Middle frontal gyrus (tissue), 1 donor: ENCODE measurements around the gene TMEM247.

ENCODE experiments used
- DNase-seq: peaks from one replicate; pipeline ENCODE4 v3.0.0-alpha.2; 2015; ENCODE audit warnings: low spot score; ENCODE audit errors: extremely low spot score

Gene TMEM247

DNA sequence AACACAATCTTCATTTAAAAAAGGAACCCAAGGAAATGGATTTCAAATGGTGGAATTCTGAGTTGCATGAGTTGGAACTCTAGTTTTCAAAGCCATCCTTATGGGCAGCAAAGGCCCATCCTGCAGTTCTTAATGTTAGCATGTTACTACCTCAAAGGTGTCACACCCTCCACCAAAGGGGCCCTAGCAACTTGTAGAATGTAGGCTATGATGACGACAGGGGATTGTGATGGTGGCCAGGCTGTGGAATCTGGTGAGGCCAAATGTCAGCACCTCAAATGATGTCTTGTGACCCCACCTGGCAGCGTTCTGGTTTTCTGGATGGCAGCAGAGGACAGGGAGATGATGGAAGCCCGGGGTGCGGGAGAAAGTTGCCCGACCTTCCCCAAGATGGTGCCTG lies at the start of gene TMEM247:
Gene TMEM247 (plus strand): TSS at position 301 of the 400 bp plus-strand sequence.
- DNase-seq, result no peak

DNA sequence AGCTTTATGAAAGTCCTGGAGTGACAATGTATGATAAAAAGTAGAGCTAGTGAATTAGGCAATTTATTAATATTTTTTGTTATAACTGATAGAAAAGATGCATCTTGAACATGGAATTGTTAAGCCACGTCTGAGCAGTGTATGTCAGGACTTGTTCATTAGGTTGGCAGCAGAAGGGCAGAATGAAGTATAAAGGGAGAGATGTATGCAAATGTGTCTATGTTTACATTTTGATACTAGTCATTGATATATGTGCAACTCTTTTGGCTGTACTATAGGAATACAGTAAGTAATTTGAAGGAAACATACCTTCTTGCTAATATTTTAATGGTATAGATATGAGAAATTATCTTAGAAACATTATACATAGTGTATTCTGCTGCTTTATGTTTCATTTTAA lies 49.0 kb upstream of the TMEM247 start:
- no peak for DNase-seq

DNA sequence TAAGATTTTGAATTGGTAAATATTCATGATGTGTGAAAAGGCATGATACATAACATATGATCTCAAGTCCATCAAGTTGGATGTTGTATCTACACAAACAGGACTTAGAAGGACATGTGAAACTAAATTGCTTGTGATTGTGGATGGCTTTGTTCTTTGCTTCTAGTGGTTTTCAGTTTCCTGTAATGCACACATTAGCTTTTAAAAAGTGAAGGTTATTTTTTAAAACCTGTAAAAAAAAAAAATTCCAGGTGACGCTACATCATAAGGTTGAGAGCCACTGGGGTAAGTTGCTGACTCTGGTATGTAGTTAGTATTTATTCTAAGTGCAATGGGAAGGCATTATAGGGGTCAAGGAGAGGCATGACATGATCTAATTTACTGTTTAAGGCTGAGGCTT lies 48.4 kb upstream of the TMEM247 start:
- no peak for DNase-seq

DNA sequence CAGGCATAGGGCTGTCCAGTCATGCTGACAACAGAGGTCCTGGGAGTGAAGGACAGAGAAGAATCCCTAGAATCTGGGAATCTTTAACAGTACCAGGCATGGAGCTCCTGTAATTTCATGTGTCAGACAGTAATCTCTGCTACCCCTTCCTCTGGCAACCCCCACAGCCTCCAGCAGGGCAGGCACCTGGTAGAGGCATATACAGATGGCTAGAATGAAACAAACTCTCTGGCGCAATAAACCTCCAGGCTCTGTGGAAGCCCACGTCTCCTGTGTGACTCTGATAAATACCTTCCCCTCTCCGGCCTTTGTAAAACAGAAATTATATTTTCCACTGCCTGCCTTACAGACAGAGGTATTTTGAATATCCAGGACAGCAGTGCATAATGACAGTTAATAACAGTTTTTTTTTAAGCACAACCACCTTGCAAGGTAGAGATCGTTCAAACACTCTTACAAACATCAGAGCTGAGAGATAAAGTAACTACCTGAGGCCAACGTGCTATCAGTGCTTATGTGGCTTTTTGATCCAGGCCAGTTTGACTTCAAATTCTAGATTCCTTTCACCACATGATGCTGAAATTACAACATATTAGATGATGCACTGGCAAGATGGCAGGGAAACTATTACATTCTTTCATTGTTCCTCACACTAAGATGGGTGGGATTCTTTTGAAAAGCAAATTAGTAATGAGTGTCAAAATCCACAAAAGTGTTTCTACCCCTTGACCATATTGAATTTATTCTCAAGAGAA lies 47.7 kb upstream of the TMEM247 start:
- no peak for DNase-seq

DNA sequence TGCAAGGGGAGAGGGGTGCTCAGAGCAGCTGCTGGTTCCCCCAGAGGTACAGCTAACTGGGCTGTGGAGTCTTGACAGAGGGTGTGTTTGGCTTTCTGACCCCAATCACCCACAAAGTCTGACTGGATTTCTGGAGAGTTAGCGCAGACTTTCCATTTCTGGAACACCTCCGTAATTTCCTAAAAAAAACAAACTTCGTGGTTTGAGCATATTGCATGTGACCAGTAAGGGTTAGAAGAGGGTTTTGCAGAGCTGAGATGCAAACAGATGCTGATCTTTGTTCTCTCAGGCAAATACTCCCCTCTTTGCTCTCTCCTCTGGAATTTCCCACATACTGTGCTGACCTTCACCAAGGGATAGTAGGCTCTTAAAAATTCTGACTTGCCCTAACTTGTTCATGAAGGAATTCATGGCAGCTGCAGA lies 44.5 kb upstream of the TMEM247 start:
- DNase-seq, result no peak

DNA sequence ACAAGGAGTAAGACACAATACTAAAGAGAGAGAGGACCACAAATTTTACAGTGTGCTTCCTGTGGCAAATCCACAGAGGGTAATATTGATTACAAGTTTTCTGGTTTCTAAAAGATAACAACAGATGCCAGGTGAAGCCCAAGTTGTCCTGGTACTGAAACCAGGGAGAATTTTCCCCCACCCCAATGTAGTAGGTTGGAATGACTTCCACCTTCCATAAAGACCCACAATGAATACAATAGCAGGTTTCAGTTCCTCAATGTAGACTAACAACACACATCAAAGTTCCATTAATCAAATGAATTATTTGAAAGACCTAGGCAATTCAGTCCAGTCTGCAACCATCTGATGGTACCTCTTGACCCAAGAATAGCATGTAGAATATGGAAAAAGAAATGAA lies 44.0 kb upstream of the TMEM247 start:
- no peak for DNase-seq

DNA sequence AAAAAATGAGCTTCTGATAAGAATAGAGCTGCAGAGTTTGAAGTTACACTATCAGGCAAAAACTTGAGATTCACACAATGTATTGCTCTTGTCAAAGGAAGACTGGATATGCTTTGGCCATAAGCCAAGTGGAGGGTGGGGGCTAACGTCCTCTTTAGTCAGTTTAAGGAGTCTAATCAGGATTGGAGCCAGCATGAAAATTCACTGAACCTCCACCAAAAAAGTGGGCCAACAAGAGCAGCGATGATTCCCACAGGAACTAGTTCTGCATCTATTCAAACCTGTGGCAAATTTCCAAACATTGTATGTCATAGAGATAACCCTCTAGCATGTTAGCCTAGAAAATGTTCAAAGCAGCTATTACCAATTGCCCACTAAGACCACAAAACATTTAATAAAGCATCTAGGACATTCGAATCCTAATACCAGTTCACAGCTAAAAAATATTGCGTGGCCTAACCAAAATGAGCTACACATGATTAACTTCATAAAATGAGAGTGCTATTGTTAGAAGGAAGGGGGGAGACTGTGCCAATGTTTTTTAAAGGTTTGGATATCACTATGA lies 43.5 kb upstream of the TMEM247 start:
- DNase-seq, result no peak

DNA sequence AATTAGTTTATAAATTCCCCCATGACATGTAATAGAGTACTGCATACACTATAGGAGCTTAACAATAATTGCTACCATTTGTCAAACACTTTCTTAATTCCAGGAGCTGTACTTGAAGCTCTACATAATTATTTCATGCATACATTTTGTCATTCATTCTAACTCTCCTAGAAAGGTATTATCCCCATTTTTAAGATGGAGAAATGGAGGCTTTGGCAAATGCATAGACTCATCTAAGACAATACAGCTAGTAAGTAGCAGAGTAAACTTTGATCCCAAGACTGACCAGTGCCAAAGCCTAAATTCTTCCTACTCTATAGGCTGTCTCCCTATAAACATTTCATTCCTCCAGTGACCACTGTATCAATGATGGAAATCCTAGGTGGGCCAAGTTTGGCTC lies 42.6 kb upstream of the TMEM247 start:
- DNase-seq, result no peak

DNA sequence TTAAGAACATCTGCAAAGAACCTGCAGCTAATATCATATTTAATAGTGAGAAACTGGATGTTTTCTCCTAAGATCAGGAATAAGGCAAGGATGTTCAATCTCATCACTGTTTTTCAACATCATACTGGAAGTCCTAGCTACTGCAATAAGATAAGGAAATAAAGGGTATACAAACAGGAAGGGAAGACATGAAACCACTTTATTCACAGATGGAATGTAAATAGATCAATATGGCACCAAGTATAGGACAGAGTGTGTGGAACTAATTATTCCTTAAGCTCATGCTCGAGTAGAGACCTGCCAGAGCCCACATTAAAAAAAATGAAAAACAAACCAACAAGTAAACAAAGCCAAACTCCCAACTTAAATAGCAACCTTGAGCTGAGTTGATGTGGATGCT lies 41.3 kb upstream of the TMEM247 start:
- DNase-seq, result no peak

DNA sequence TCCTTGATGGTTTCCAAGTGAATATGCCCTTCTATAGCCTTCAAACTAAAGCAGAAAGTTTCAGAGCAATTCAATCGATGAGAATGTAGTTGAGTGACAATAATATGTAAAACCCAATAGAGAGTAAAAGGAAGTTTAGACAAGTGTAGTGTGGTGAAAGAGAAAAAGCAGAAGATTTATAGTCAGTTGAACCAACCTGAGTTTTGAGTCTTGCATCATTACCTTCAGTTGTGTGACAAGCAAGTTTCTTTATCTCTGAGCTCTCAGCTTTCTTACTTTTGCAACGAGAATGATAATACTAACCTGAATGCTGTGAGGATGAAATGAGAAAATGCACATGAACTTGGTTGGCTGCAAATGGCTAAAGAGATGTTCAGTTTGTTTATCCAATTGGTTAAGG lies 40.6 kb upstream of the TMEM247 start:
- no peak for DNase-seq

DNA sequence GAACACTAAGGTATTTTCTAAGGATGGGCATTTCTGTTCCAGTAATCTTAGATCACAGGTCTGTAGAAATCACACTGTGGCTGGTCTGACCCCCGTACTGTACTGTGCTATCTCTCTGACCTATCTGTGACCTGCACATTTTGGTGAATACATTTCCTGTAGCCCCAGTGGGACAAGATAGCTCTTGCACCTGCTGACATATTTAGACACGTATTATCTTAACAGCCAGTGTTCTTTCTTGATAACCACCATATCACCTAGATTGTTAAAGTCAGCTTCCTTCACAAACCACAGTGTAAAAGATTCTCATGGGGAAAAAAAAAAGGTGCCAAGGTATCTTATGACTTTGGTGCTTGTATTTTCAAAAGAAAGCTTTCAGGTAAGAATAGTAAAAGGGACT lies 39.8 kb upstream of the TMEM247 start:
- DNase-seq, result no peak

DNA sequence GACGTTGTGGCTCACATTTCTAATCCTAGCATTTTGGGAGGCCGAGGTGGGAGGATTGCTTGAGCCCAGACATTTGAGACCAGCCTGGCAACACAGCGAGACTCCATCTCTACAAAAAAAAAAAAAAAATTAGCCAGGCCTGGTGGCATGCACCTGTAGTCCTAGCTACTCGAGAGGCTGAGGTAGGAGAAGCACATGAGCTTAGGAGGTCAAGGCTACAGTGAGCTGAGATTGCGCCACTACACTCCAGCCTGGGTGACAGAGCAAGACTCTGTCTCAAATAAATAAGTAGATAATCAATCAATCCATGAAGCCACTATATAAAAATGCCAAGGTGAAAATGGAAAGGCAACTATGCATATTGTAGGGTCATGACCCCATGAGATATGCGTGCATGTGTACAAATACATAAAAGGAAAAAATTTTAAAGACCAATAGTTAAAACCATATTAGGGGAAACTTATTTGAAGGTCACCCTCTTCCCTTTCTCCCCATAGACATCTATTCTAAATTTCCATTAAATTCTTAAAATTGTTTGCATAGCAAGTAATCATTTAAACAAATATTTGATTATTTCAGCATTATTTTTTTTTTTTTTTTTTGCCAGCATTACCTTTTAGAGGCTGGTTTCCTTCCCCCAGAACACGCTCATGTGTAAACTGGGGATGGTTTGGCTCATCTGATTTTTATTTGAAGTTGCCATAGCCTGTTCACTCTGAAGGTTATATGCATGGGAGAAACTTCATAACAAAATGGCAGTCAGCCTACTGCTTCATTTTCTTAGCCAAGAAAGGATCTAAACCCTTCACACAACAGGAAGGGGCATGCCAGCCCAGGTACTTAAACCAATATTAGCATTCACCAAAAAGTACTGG lies 37.3 kb upstream of the TMEM247 start:
- DNase-seq, result no peak

DNA sequence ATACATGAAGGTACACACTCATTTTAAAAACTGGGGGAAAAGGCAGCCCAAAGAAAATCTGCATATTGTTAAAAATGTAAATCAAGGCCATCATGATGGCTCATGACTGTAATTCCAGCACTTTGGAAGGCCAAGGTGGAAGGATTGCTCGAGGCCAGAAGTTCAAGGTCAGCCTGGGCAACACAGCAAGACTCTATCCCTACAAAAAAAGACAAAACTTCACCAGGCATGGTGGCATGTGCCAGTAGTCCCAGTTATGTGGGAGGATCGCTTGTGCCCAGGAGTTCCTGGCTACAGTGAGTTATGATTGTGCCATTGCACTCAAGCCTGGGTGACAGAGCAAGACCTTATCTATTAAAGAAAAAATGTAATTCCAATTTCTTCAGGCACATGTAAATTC lies 34.6 kb upstream of the TMEM247 start:
- DNase-seq, result no peak

DNA sequence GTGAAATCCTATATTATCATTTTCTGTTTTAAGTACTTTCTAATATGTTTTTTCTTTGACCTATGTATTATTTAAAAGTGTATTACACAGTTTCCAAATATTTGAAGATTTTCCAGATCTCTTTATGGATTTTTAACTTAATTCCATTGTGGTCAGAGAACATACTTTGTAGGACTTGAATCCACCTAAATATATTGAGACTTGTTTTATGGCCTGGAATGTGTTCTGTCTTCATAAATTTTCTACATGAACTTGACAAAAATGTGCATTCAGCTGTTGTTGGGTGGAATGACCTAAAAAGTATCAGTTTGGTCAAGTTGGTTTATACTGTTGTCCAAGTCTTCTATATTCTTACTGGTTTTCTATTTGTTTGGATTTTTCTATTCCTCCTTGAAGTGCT lies 33.8 kb upstream of the TMEM247 start:
- no peak for DNase-seq

DNA sequence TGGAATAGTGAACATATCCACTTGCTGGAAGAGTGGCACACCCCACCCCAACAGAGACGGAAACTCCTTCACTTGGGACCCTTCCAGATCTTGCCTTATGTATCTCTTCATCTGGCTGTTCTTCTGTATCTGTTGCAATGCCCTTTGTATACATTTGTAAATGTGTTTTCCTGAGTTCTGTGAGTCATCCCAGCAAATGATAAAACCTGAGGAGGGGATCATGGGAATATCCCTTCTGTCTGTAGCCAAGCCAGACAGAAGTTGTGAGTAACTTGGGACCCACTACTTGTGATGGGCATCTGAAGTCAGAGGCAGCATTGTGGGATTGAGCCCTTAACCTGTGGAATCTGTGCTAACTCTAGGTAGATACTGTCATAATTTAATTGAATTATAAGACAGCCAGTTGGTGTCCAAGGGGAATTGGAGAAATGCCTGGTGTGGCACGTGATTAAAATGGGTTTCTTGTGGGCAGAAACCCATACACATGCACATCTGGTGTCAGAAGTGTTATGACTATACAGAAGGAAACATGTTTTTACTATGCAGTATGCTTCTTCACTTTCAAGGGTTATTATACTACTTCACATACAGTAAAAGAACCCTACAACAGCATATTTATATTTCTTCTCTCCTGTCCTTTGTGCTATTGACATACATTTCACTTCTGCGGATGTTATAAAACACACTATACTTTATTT lies 32.3 kb upstream of the TMEM247 start:
- no peak for DNase-seq

DNA sequence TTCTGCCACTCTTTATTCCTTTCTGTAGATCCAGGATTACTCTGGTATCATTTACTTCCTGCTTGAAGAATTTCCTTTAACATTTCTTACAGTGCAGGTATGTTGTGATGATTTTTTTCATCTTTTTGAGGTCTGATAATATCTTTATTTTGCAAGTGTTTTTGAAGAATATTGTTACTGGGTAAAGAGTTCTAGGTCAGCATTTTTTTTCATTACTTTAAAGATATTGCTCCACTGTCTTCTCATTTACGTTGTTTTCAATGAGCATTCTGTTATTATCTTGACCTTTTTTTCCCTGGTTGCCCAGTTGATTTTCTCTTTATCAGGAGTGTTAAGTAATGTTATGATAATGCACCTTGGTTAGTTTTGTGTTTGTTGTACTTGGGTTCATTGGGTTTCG lies 31.7 kb upstream of the TMEM247 start:
- DNase-seq, result no peak

DNA sequence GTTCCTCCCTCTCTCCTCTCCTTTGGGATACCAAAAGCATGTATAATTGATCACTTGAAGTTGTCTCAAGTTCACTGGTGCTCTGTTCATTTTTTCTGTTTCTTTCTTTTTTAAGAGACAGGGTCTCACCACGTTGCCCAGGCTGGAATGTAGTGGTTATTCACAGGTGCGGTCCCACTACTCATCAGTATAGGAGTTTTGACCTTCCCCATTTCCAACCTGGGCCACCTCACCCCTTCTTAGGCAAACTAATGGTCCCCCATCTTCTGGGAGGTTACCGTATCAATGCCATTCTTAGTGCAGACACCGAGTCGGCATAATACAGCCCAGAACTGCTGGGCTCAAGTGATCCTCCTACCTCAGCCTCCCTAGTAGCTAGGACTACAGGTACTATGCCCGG lies 31.3 kb upstream of the TMEM247 start:
- DNase-seq, result no peak

DNA sequence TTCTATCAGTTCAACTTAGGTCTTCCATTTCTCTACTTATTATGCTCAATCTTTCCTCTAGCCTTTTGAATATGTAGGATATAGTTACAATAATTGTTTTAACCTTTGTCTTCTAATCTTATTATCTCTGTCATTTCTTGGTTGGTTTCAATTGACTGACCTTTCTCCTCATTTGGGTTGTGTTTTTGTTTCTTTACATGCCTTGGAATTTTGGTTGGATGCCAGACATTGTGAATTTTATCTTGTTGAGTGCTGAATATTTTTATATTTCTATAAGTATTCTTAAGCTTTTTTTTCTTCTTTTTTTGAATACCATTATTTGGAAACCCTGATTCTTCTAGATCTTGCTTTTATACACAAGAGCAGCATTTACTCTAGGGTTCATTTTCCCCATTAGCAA lies 30.7 kb upstream of the TMEM247 start:
- no peak for DNase-seq

DNA sequence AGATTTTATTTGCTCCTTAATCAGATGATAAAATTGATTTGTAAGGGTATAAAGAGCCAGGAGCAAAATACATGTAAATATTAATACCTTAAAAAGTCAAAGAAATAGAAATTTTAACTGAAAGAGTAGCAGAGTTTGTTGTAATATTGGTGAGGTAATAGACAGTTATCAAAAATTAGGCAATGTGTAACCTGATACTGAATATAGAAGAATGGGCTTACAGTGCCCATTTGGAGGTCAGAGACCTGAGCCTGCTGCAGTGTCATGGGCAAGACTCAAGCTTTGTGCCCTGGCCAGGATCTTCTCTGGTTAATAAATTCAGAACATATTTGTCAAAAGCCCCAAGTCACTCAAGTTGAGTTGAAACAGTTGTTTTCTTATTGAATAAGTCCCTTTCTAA lies 29.7 kb upstream of the TMEM247 start:
- no peak for DNase-seq

DNA sequence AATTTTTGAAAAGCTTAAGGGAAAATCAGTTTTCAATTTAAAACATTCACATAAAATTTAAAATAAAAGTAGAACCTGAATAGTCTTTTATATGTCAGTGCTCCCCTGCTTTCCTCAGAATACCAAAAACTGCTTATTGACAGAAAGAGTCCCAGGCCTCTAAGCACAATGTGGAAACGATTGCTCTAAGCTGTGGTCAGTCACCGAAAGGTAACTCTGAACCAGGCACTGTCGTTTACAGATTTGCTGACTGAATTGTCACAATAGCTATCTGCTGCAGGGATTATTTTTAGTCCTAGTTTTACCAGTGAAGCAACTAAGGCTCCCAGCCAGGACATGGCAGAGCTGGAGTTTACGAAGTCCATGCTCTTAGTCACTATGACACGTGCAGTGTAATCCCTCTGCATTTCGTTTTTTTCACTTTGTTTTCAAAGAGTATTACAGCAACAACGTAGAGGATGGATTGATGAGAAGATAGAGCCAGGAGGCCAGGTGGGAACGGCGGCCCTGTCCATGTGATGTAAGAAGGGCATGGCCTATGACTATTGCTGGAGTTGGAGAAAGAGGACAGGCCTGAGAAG lies 28.1 kb upstream of the TMEM247 start:
- no peak for DNase-seq

DNA sequence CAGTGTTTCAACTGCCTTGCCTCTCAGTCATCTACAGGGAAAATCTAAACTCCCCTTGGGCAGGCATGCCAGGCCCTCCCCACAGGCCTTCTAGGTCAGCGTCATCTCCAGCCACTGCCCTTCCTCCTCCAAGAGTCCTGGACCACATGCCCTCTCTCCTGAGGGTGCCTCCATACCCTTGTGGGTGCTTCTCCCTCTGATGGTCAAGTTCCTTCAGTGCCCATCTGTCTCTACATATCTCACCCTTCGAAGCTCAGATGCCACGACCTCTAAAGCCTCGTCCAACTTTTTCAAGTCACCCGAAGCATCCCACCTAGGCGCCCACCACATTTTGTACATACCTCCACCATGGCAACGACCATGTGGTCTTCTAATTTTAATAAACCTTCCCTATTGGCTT lies 22.6 kb upstream of the TMEM247 start:
- no peak for DNase-seq
